Neuronal stem cell (in vitro differentiated cells): ENCODE measurements around the gene WRAP53.

ENCODE experiments used
- DNase-seq: peaks from one replicate; pipeline ENCODE4 v3.0.0-alpha.2; 2013; ENCODE audit warnings: low spot score
- H2AFZ ChIP-seq: one replicate; pipeline ENCODE4 v1.6.1; 2013; ENCODE audit warnings: mild to moderate bottlenecking, low read length, inconsistent platforms
- H2AK5ac ChIP-seq: 2 replicates; pipeline ENCODE4 v1.6.1; 2013; ENCODE audit warnings: low read depth, mild to moderate bottlenecking, inconsistent platforms, low read length, moderate library complexity, mixed read lengths
- H2BK120ac ChIP-seq: 2 replicates; pipeline ENCODE4 v1.6.1; 2013; ENCODE audit warnings: low read depth, mild to moderate bottlenecking, inconsistent platforms, low read length, moderate library complexity, mixed read lengths
- H2BK12ac ChIP-seq: one replicate; pipeline ENCODE4 v1.6.1; 2013; ENCODE audit warnings: low read length, inconsistent platforms
- H2BK15ac ChIP-seq: 2 replicates; pipeline ENCODE4 v1.6.1; 2013; ENCODE audit warnings: mild to moderate bottlenecking, low read length, inconsistent platforms, mixed read lengths
- H2BK5ac ChIP-seq: one replicate; pipeline ENCODE4 v1.6.1; 2013; ENCODE audit warnings: inconsistent platforms, mild to moderate bottlenecking, low read length, moderate library complexity
- H3K14ac ChIP-seq: one replicate; pipeline ENCODE4 v1.6.1; 2013; ENCODE audit warnings: low read length, inconsistent platforms
- H3K18ac ChIP-seq: 2 replicates; pipeline ENCODE4 v1.6.1; 2013; ENCODE audit warnings: low read length, inconsistent platforms
- H3K23ac ChIP-seq: 2 replicates; pipeline ENCODE4 v1.6.1; 2013; ENCODE audit warnings: low read depth, mild to moderate bottlenecking, mixed read lengths, low read length, inconsistent platforms; ENCODE audit not compliant: poor library complexity
- H3K27ac ChIP-seq: replicated peaks from 3 replicates; pipeline ENCODE4 v1.5.1; 2013; ENCODE audit warnings: low read length, inconsistent platforms
- H3K27me3 ChIP-seq, 3 experiments: 2 replicates each; pipeline ENCODE4 v1.6.1; 2013; ENCODE audit warnings: low read length in 3 of 3, mild to moderate bottlenecking in 2 of 3, inconsistent platforms in 1 of 3, low read depth in 1 of 3, mixed read lengths in 1 of 3, moderate library complexity in 1 of 3; ENCODE audit not compliant: control insufficient read depth in 3 of 3, insufficient read depth in 3 of 3
- H3K36me3 ChIP-seq, 2 donors: replicated peaks in 1 of 2; 2 replicates each; pipeline ENCODE4 v1.6.1; 2013; ENCODE audit warnings: low read length in 2 of 2; ENCODE audit not compliant: control insufficient read depth in 2 of 2, insufficient read depth in 2 of 2
- H3K4ac ChIP-seq: 2 replicates; pipeline ENCODE4 v1.6.1; 2013; ENCODE audit warnings: inconsistent platforms, mild to moderate bottlenecking, low read length, moderate library complexity
- H3K4me1 ChIP-seq, 2 donors: 1 replicate in 1 of 2; 2 replicates in 1 of 2; pipeline ENCODE4 v1.6.1; 2013; ENCODE audit warnings: low read length in 2 of 2, low read depth in 1 of 2; ENCODE audit not compliant: control insufficient read depth in 2 of 2, insufficient read depth in 1 of 2
- H3K4me2 ChIP-seq: one replicate; pipeline ENCODE4 v1.6.1; 2013; ENCODE audit warnings: mild to moderate bottlenecking, low read length, inconsistent platforms; ENCODE audit not compliant: insufficient read depth, poor library complexity, severe bottlenecking
- H3K4me3 ChIP-seq, 2 donors: 2 replicates each; pipeline ENCODE4 v1.5.1; 2013; ENCODE audit warnings: low read length in 2 of 2, mild to moderate bottlenecking in 2 of 2, inconsistent platforms in 1 of 2, moderate library complexity in 1 of 2
- H3K79me1 ChIP-seq: one replicate; pipeline ENCODE4 v1.6.1; 2013; ENCODE audit warnings: low read depth, mild to moderate bottlenecking, inconsistent platforms, low read length, moderate library complexity
- H3K9ac ChIP-seq: one replicate; pipeline ENCODE4 v1.6.1; 2013; ENCODE audit warnings: mild to moderate bottlenecking, low read depth, low read length, inconsistent platforms; ENCODE audit not compliant: poor library complexity
- H3K9me3 ChIP-seq, 2 donors: replicated peaks in 1 of 2; 2 replicates each; pipeline versions ENCODE3 to v1.6.1; 2013; ENCODE audit warnings: low read length in 2 of 2, mild to moderate bottlenecking in 2 of 2, inconsistent platforms in 1 of 2, low read depth in 1 of 2, mixed read lengths in 1 of 2, moderate library complexity in 1 of 2; ENCODE audit not compliant: control insufficient read depth in 2 of 2, insufficient read depth in 1 of 2
- H4K8ac ChIP-seq: one replicate; pipeline ENCODE4 v1.6.1; 2013; ENCODE audit warnings: low read depth, mild to moderate bottlenecking, inconsistent platforms, low read length, moderate library complexity
- H4K91ac ChIP-seq: one replicate; pipeline ENCODE4 v1.6.1; 2013; ENCODE audit warnings: low read length, low read depth, mild to moderate bottlenecking, inconsistent platforms; ENCODE audit not compliant: poor library complexity
- WGBS, 2 donors: extraction: QIAGEN DNeasy Blood & Tissue Kit; methylation state at CpG; one replicate each; pipeline ENCODE4 v1.1.7; 2013; ENCODE audit warnings: missing lambda C conversion rate in 2 of 2, mixed read lengths in 1 of 2; ENCODE audit not compliant: insufficient read length in 2 of 2, insufficient replicate concordance in 1 of 2; ENCODE audit errors: extremely low coverage in 2 of 2; 5-methylcytosine and 5-hydroxymethylcytosine counted together

The WRAP53 gene

GRCh38 chr17:7655541-7655840 is 32.8 kb upstream of the WRAP53 start:
- Histone ChIP-seq H3K27ac (no peak overlapping the region), H3K4ac (no peak overlapping the region), H3K9me3 (no peaks in the 10 kb centered on the region), H3K79me1 (no peaks in the 10 kb centered on the region), H3K36me3 (peaks cover 2 to 7% of the 10 kb centered on the region in 2 donors), H3K4me3 (no peak overlapping the region), H4K91ac (no peak overlapping the region), H4K8ac (no peak overlapping the region), H2BK15ac (peak overlapping the region; percentile 49), H2BK120ac (no peak overlapping the region), H2AFZ (no peak overlapping the region), H2BK12ac (peak overlapping the region; percentile 97), H3K18ac (peak overlapping the region; percentile 22), H3K23ac (peak overlapping the region; percentile 59), H3K4me2 (no peak overlapping the region), H2AK5ac (peak overlapping the region; percentile 38), H3K9ac (no peak overlapping the region), H3K14ac (peak overlapping the region; percentile 40), H2BK5ac (no peak overlapping the region), H3K27me3 (peaks cover 0 to 2% (median 0%) of the 10 kb centered on the region in 3 experiments), H3K4me1 (peaks cover 15 to 23% of the 10 kb centered on the region in 2 donors)
- no CpG with 5 or more reads among the region's 17 CpGs for WGBS, 2 donors
- no peak for DNase-seq

- H2BK15ac ChIP-seq, result no peak overlapping the region
- H3K36me3 ChIP-seq, result peaks cover 2 to 7% of the 10 kb centered on the region in 2 donors
- H4K91ac ChIP-seq, result no peak overlapping the region
- no peaks in the 10 kb centered on the region for H3K9me3 ChIP-seq
- H3K14ac ChIP-seq, result no peak overlapping the region
- H3K79me1 ChIP-seq, result no peaks in the 10 kb centered on the region
- peak overlapping the region; percentile 52 for H2AFZ ChIP-seq
- H2AK5ac ChIP-seq, result no peak overlapping the region
- no CpG with 5 or more reads among the region's 10 CpGs for WGBS, 2 donors
- no peak overlapping the region for H4K8ac ChIP-seq
- no peak overlapping the region for H2BK120ac ChIP-seq
- H3K4ac ChIP-seq, result no peak overlapping the region
- peak overlapping the region; percentile 26 for H3K4me2 ChIP-seq
- H3K9ac ChIP-seq, result no peak overlapping the region
- no peak overlapping the region for H2BK12ac ChIP-seq
- no peak overlapping the region for H2BK5ac ChIP-seq
- peaks cover 15 to 19% of the 10 kb centered on the region in 2 donors for H3K4me1 ChIP-seq
- peak; percentile 48 for DNase-seq
- H3K27me3 ChIP-seq, result no peaks in the 10 kb centered on the region
- H3K4me3 ChIP-seq, result no peak overlapping the region
- H3K27ac ChIP-seq, result peak overlapping the region; percentile 65
- no peak overlapping the region for H3K18ac ChIP-seq
- H3K23ac ChIP-seq, result no peak overlapping the region
Measured at GRCh38 chr17:7656958-7657609, 31.2 kb upstream of the WRAP53 start.

GRCh38 chr17:7667656-7668406 is 20.4 kb upstream of the WRAP53 start:
- WGBS, 2 donors, result no CpG with 5 or more reads among the region's 10 CpGs
- H2AFZ ChIP-seq, result no peak overlapping the region
- H3K4ac ChIP-seq, result no peak overlapping the region
- no peak overlapping the region for H3K4me2 ChIP-seq
- no peak overlapping the region for H3K18ac ChIP-seq
- DNase-seq, result no peak
- no peaks in the 10 kb centered on the region for H3K27me3 ChIP-seq
- no peak overlapping the region for H3K4me3 ChIP-seq
- H3K23ac ChIP-seq, result no peak overlapping the region
- peaks cover 31 to 80% of the 10 kb centered on the region in 2 donors for H3K36me3 ChIP-seq
- H3K9ac ChIP-seq, result no peak overlapping the region
- H3K9me3 ChIP-seq, result no peaks in the 10 kb centered on the region
- H3K79me1 ChIP-seq, result no peaks in the 10 kb centered on the region
- H4K8ac ChIP-seq, result peak overlapping the region; percentile 43
- no peak overlapping the region for H2BK5ac ChIP-seq
- H3K14ac ChIP-seq, result no peak overlapping the region
- no peak overlapping the region for H3K27ac ChIP-seq
- no peaks in the 10 kb centered on the region for H3K4me1 ChIP-seq
- H2AK5ac ChIP-seq, result no peak overlapping the region
- no peak overlapping the region for H2BK120ac ChIP-seq
- H4K91ac ChIP-seq, result no peak overlapping the region
- H2BK12ac ChIP-seq, result no peak overlapping the region
- no peak overlapping the region for H2BK15ac ChIP-seq

GRCh38 chr17:7668482-7668881 is 19.8 kb upstream of the WRAP53 start:
- H3K4ac ChIP-seq, result no peak overlapping the region
- H2BK5ac ChIP-seq, result no peak overlapping the region
- H3K18ac ChIP-seq, result no peak overlapping the region
- no peak overlapping the region for H3K27ac ChIP-seq
- H3K9me3 ChIP-seq, result peaks cover 3 to 5% of the 10 kb centered on the region in 2 donors
- no peak overlapping the region for H3K14ac ChIP-seq
- no peak overlapping the region for H2BK12ac ChIP-seq
- H3K23ac ChIP-seq, result peak overlapping the region; percentile 31
- H3K36me3 ChIP-seq, result peaks cover 34 to 87% of the 10 kb centered on the region in 2 donors
- no peak overlapping the region for H2BK120ac ChIP-seq
- H3K4me2 ChIP-seq, result no peak overlapping the region
- no peak overlapping the region for H3K4me3 ChIP-seq
- no peak overlapping the region for H4K91ac ChIP-seq
- H4K8ac ChIP-seq, result no peak overlapping the region
- no peaks in the 10 kb centered on the region for H3K4me1 ChIP-seq
- H2AK5ac ChIP-seq, result no peak overlapping the region
- H3K9ac ChIP-seq, result no peak overlapping the region
- no CpG with 5 or more reads among the region's 7 CpGs for WGBS, 2 donors
- H2BK15ac ChIP-seq, result no peak overlapping the region
- H2AFZ ChIP-seq, result no peak overlapping the region
- no peaks in the 10 kb centered on the region for H3K27me3 ChIP-seq
- H3K79me1 ChIP-seq, result no peaks in the 10 kb centered on the region
- DNase-seq, result no peak
